HepG2 (cell line): ENCODE measurements around the gene DOCK9. TPM values are rescaled to one million over a fixed set of nuclear protein-coding genes. Genes with fewer than 3 reads are reported as not detected.

Experiments used
- ATAC-seq: fragments of 200-7000 bp; cut with Tn5 transposase; 3 replicates; pipeline ENCODE4 v1.9.1; 2020; ENCODE audit warnings: mild to moderate bottlenecking, moderate library complexity
- BruUV-seq: library from RNA; stranded (reverse); fragments of 400-500 nt; replicated peaks from 2 replicates; lab custom pipeline; 2021; lab: Mats Ljungman, UMichigan
- CTCF ChIA-PET: fragments of 300-600 bp; formaldehyde crosslinking; extraction: SDS; loops from one replicate; lab custom pipeline; 2021; ENCODE audit warnings: low total read pairs, inconsistent platforms, low intra/inter-chr PET ratio; lab: Yijun Ruan, JAX
- POLR2A ChIA-PET: fragments of 350-600 bp; sonication (Branson Sonifier 250); formaldehyde crosslinking; loops from one replicate; lab custom pipeline; 2020; ENCODE audit warnings: antibody characterized with exemption, inconsistent platforms; lab: Yijun Ruan, JAX
- DNase-seq: peaks from one replicate; pipeline ENCODE4 v3.0.0-alpha.2; 2015; ENCODE audit warnings: low spot score
- FAIRE-seq: peaks from 3 replicates; lab custom pipeline; 2011; peaks lifted over from hg19 to GRCh38; lab: Jason Lieb, UNC
- H2AFZ ChIP-seq: one replicate; pipeline ENCODE4 v1.6.1; 2011; ENCODE audit warnings: low read length, inconsistent platforms
- H3K27ac ChIP-seq: fragments of 300-600 bp; 3 replicates; pipeline ENCODE4 v1.8.0; 2011; ENCODE audit warnings: mixed run types, mild to moderate bottlenecking, mixed read lengths, low read length, inconsistent platforms; ENCODE audit not compliant: insufficient read depth; ENCODE audit errors: extremely low read length
- H3K27me3 ChIP-seq, 2 experiments: fragments of 200-600 bp in 1 of 2; 2 replicates in 1 of 2; 3 replicates in 1 of 2; pipeline versions ENCODE4 v1.6.0 to v1.8.0; 2011; ENCODE audit warnings: low read length in 2 of 2, mild to moderate bottlenecking in 2 of 2, moderate library complexity in 2 of 2, inconsistent platforms in 1 of 2; ENCODE audit not compliant: insufficient read depth in 2 of 2, control insufficient read depth in 1 of 2
- H3K36me3 ChIP-seq, 2 experiments: fragments of 200-600 bp in 1 of 2; replicated peaks in 1 of 2; 2 replicates in 1 of 2; 3 replicates in 1 of 2; pipeline versions ENCODE4 v1.5.1 to v1.8.0; 2011; ENCODE audit warnings: low read length in 2 of 2, inconsistent platforms in 1 of 2; ENCODE audit not compliant: insufficient read depth in 2 of 2, control insufficient read depth in 1 of 2
- H3K4me1 ChIP-seq: 2 replicates; pipeline ENCODE4 v1.5.1; 2012; ENCODE audit warnings: low read length, inconsistent platforms; ENCODE audit not compliant: insufficient read depth
- H3K4me2 ChIP-seq: 2 replicates; pipeline ENCODE4 v1.6.0; 2011; ENCODE audit warnings: low read depth, low read length, inconsistent platforms
- H3K4me3 ChIP-seq, 3 experiments: fragments of 200-600 bp in 1 of 3; sonication (generic), shearing (Covaris generic) in 1 of 3; replicated peaks in 1 of 3; 2 replicates each; pipeline ENCODE4 v1.5.1; 2011 to 2016; ENCODE audit warnings: low read length in 3 of 3, inconsistent platforms in 2 of 3, low read depth in 2 of 3, mild to moderate bottlenecking in 2 of 3, control low read depth in 1 of 3, mixed read lengths in 1 of 3; ENCODE audit not compliant: insufficient read depth in 1 of 3
- H3K79me2 ChIP-seq: one replicate; pipeline ENCODE4 v1.6.1; 2011; ENCODE audit warnings: low read length, inconsistent platforms; ENCODE audit not compliant: insufficient read depth
- H3K9ac ChIP-seq: 2 replicates; pipeline ENCODE4 v1.6.0; 2011; ENCODE audit warnings: mild to moderate bottlenecking, low read depth, low read length, inconsistent platforms; ENCODE audit not compliant: insufficient read depth
- H3K9me3 ChIP-seq: 2 replicates; pipeline ENCODE4 v1.5.1; 2012; ENCODE audit warnings: mild to moderate bottlenecking, low read length
- H4K20me1 ChIP-seq: 2 replicates; pipeline ENCODE4 v1.6.0; 2011; ENCODE audit warnings: inconsistent platforms, mild to moderate bottlenecking, low read length, moderate library complexity; ENCODE audit not compliant: insufficient read depth
- DR1 ChIP-seq: sonication (generic); formaldehyde crosslinking; IDR thresholded peaks from 2 replicates; pipeline ENCODE4 v1.8.0; 2021; ENCODE audit warnings: mild to moderate bottlenecking, missing genetic modification reagents, inconsistent platforms
- HOXA7 ChIP-seq: sonication (generic); formaldehyde crosslinking; IDR thresholded peaks from 2 replicates; pipeline ENCODE4 v1.8.1; 2022; ENCODE audit warnings: mild to moderate bottlenecking, missing genetic modification reagents, moderate library complexity
- JUND ChIP-seq: sonication (generic); formaldehyde crosslinking; IDR thresholded peaks from 2 replicates; pipeline ENCODE4 v1.8.0; 2022; ENCODE audit warnings: mild to moderate bottlenecking, missing genetic modification reagents
- KDM6A ChIP-seq: IDR thresholded peaks from 2 replicates; pipeline ENCODE4 v1.6.1; 2016; ENCODE audit warnings: low read depth
- NFE2 ChIP-seq: sonication (generic); formaldehyde crosslinking; IDR thresholded peaks from 2 replicates; pipeline ENCODE4 v1.4.0; 2020; ENCODE audit warnings: missing genetic modification reagents
- PRMT3 ChIP-seq: sonication (generic); formaldehyde crosslinking; IDR thresholded peaks from 2 replicates; pipeline ENCODE4 v1.8.1; 2022; ENCODE audit warnings: low read depth, mild to moderate bottlenecking, moderate library complexity, missing genetic modification reagents, borderline replicate concordance
- YEATS4 ChIP-seq: sonication (generic); formaldehyde crosslinking; IDR thresholded peaks from 2 replicates; pipeline ENCODE4 v1.4.0; 2020; ENCODE audit warnings: missing genetic modification reagents, borderline replicate concordance
- whole genome bisulfite sequencing: methylation state at CpG from one replicate; pipeline ENCODE4 v1.1.6; 2017; ENCODE audit warnings: low lambda C conversion rate; 5-methylcytosine and 5-hydroxymethylcytosine counted together
- in situ Hi-C: cut with HindIII; loops from 2 replicates; pipeline ENCODE4 v1.10.0; 2017; ENCODE audit warnings: low pct_unique_long_range_greater_than_20kb; ENCODE audit not compliant: extremely low pct_ligation_motif_present
- intact Hi-C: fragments of 100-400 bp; cut with micrococcal nuclease; formaldehyde crosslinking; loops from one replicate; pipeline ENCODE4 v1.10.0; 2022; ENCODE audit not compliant: unreplicated experiment
- polyA plus RNA-seq, 8 experiments: library from polyadenylated mRNA; depleted of rRNA in 3 of 8; stranded (reverse) in 7 of 8; unstranded in 1 of 8; fragments of >200 nt; fragmentation: Illumina TruSeq in 4 of 8; extraction: Trizol in 4 of 8; gene quantifications; 2 replicates each; pipeline versions ENCODE4 v1.2.1 to v1.2.3, GENCODE V29; 2011 to 2016; ENCODE audit warnings: low read depth in 4 of 8, missing spikeins in 1 of 8, mixed read lengths in 1 of 8; ENCODE audit not compliant: insufficient read depth in 1 of 8
- total RNA-seq, 5 experiments: library from RNA; depleted of rRNA; stranded (reverse); fragments of >200 nt; fragmentation: Illumina TruSeq; extraction: Trizol; gene quantifications; 2 replicates each; pipeline ENCODE4 v1.2.3, GENCODE V29; 2016; ENCODE audit warnings: low read depth in 1 of 5
- TF ChIP-seq, protein P1 (sequence below): sonication (generic); formaldehyde crosslinking; IDR thresholded peaks from 2 replicates; pipeline ENCODE4 v1.4.0; 2020; ENCODE audit warnings: mild to moderate bottlenecking, missing genetic modification reagents
- TF ChIP-seq, protein P2 (sequence below): sonication (generic); formaldehyde crosslinking; IDR thresholded peaks from 2 replicates; pipeline ENCODE4 v1.4.0; 2020; ENCODE audit warnings: missing genetic modification reagents, borderline replicate concordance
- TF ChIP-seq, protein P3 (sequence below): sonication (generic); formaldehyde crosslinking; IDR thresholded peaks from 2 replicates; pipeline ENCODE4 v1.4.0; 2020; ENCODE audit warnings: low read depth, mild to moderate bottlenecking, missing genetic modification reagents
- TF ChIP-seq, protein P4 (sequence below): conservative IDR thresholded peaks from 2 replicates; pipeline ENCODE4 v1.6.1; 2018; ENCODE audit warnings: missing genetic modification reagents
- TF ChIP-seq, protein P5 (sequence below): IDR thresholded peaks from 2 replicates; pipeline ENCODE4 v1.6.1; 2016; ENCODE audit warnings: low read depth, control low read depth

Gene DOCK9
- total and polyA plus RNA-seq, 2 of the 13 experiments (the other 11 are each of a cell fraction or from before 2014, with no cell fraction given) = 0.44 to 0.97 TPM

DNA sequence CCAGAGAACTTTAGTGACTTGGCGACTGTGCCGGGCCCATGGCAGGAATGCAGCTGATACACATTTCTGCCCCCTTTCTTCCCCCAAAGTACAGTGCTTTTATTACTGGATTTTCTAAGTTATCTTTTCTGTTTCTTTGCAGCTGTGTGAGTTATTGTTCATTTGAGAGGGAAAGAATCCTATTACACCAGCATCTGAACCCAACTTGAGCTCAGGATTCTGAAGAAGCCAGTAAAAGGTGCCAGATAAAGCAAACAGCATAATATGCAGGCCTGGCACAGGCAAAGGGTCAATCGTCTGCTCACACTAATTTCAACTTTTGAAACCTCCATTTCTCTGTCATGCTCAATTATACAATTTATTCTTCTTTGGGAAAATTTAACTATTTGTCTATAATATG, 93.9 kb downstream of the DOCK9 start (continued):
- TF ChIP-seq, protein P1, sequence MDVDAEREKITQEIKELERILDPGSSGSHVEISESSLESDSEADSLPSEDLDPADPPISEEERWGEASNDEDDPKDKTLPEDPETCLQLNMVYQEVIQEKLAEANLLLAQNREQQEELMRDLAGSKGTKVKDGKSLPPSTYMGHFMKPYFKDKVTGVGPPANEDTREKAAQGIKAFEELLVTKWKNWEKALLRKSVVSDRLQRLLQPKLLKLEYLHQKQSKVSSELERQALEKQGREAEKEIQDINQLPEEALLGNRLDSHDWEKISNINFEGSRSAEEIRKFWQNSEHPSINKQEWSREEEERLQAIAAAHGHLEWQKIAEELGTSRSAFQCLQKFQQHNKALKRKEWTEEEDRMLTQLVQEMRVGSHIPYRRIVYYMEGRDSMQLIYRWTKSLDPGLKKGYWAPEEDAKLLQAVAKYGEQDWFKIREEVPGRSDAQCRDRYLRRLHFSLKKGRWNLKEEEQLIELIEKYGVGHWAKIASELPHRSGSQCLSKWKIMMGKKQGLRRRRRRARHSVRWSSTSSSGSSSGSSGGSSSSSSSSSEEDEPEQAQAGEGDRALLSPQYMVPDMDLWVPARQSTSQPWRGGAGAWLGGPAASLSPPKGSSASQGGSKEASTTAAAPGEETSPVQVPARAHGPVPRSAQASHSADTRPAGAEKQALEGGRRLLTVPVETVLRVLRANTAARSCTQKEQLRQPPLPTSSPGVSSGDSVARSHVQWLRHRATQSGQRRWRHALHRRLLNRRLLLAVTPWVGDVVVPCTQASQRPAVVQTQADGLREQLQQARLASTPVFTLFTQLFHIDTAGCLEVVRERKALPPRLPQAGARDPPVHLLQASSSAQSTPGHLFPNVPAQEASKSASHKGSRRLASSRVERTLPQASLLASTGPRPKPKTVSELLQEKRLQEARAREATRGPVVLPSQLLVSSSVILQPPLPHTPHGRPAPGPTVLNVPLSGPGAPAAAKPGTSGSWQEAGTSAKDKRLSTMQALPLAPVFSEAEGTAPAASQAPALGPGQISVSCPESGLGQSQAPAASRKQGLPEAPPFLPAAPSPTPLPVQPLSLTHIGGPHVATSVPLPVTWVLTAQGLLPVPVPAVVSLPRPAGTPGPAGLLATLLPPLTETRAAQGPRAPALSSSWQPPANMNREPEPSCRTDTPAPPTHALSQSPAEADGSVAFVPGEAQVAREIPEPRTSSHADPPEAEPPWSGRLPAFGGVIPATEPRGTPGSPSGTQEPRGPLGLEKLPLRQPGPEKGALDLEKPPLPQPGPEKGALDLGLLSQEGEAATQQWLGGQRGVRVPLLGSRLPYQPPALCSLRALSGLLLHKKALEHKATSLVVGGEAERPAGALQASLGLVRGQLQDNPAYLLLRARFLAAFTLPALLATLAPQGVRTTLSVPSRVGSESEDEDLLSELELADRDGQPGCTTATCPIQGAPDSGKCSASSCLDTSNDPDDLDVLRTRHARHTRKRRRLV (CRISPR knock-in tag) = no peak
- TF ChIP-seq NFE2 (CRISPR knock-in tag) = no peak
- TF ChIP-seq, protein P2, sequence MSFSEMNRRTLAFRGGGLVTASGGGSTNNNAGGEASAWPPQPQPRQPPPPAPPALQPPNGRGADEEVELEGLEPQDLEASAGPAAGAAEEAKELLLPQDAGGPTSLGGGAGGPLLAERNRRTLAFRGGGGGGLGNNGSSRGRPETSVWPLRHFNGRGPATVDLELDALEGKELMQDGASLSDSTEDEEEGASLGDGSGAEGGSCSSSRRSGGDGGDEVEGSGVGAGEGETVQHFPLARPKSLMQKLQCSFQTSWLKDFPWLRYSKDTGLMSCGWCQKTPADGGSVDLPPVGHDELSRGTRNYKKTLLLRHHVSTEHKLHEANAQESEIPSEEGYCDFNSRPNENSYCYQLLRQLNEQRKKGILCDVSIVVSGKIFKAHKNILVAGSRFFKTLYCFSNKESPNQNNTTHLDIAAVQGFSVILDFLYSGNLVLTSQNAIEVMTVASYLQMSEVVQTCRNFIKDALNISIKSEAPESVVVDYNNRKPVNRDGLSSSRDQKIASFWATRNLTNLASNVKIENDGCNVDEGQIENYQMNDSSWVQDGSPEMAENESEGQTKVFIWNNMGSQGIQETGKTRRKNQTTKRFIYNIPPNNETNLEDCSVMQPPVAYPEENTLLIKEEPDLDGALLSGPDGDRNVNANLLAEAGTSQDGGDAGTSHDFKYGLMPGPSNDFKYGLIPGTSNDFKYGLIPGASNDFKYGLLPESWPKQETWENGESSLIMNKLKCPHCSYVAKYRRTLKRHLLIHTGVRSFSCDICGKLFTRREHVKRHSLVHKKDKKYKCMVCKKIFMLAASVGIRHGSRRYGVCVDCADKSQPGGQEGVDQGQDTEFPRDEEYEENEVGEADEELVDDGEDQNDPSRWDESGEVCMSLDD (CRISPR knock-in tag) = no peak
- no peak for TF ChIP-seq YEATS4 (CRISPR knock-in tag)

DNA sequence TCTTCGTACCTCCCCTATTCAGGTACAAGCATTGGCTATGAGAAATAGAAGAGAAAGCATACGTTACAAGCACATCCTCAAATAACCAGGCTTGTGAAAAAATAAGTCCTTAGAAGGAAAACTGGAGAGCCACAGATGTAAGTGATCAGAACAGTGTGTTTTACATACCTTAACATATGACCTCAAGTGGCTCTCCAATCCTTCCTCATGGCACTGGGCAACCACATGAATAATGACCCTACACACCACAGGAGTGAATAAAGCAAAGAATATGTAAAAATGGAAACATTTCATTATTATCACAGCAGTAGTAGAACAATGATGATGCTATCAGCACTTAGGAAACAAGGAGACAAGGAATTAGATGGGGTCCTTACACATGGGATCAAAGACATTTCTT, 96.5 kb downstream of the DOCK9 start:
- POLR2A ChIA-PET = no interaction called here
- H4K20me1 ChIP-seq = no peaks in the 10 kb centered on the region
- ATAC-seq = no peak
- TF ChIP-seq, protein P3, sequence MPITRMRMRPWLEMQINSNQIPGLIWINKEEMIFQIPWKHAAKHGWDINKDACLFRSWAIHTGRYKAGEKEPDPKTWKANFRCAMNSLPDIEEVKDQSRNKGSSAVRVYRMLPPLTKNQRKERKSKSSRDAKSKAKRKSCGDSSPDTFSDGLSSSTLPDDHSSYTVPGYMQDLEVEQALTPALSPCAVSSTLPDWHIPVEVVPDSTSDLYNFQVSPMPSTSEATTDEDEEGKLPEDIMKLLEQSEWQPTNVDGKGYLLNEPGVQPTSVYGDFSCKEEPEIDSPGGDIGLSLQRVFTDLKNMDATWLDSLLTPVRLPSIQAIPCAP = no peak
- TF ChIP-seq PRMT3 = no peak
- TF ChIP-seq, protein P4, sequence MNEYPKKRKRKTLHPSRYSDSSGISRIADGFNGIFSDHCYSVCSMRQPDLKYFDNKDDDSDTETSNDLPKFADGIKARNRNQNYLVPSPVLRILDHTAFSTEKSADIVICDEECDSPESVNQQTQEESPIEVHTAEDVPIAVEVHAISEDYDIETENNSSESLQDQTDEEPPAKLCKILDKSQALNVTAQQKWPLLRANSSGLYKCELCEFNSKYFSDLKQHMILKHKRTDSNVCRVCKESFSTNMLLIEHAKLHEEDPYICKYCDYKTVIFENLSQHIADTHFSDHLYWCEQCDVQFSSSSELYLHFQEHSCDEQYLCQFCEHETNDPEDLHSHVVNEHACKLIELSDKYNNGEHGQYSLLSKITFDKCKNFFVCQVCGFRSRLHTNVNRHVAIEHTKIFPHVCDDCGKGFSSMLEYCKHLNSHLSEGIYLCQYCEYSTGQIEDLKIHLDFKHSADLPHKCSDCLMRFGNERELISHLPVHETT (CRISPR knock-in tag) = no peak
- TF ChIP-seq HOXA7 (CRISPR knock-in tag) = no peak
- TF ChIP-seq, protein P5, sequence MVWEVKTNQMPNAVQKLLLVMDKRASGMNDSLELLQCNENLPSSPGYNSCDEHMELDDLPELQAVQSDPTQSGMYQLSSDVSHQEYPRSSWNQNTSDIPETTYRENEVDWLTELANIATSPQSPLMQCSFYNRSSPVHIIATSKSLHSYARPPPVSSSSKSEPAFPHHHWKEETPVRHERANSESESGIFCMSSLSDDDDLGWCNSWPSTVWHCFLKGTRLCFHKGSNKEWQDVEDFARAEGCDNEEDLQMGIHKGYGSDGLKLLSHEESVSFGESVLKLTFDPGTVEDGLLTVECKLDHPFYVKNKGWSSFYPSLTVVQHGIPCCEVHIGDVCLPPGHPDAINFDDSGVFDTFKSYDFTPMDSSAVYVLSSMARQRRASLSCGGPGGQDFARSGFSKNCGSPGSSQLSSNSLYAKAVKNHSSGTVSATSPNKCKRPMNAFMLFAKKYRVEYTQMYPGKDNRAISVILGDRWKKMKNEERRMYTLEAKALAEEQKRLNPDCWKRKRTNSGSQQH (CRISPR knock-in tag) = no peak
- no peak for TF ChIP-seq DR1 (CRISPR knock-in tag)
- no peak for TF ChIP-seq KDM6A (CRISPR knock-in tag)
- TF ChIP-seq JUND = no peak

More for the DNA sequence above, 96.5 kb downstream of the DOCK9 start:
- DNase-seq (no peak), FAIRE-seq (no peak)
- 47% methylated on average over 2 of the region's 2 CpGs for WGBS
- Histone ChIP-seq H3K4me1 (no peaks in the 10 kb centered on the region), H3K36me3 (no peaks in the 10 kb centered on the region), H3K27ac (no peak overlapping the region), H2AFZ (no peak overlapping the region), H3K27me3 (no peaks in the 10 kb centered on the region; a peak in 1 of 5 replicates), H3K9me3 (no peaks in the 10 kb centered on the region), H3K4me2 (no peak overlapping the region), H3K4me3 (no peak overlapping the region), H3K9ac (no peak overlapping the region), H3K79me2 (no peaks in the 10 kb centered on the region)
- in situ Hi-C loops (no loop called here), intact Hi-C loops (no loop called here)
- no TSS peak for BruUV-seq
- CTCF ChIA-PET = no interaction called here
